OCI-LY3 (cell line): Measurements from ENCODE around the gene GRM8.

Experiments
- CTCF ChIP-seq: fragments of 200-600, 300-600 bp; sonication (generic); IDR thresholded peaks from 2 replicates; pipeline ENCODE4 v1.5.1; 2014; ENCODE audit warnings: antibody characterized with exemption, low read length, low read depth
- EZH2phosphoT487 ChIP-seq: fragments of 200-600 bp; shearing (Covaris generic); IDR thresholded peaks from 2 replicates; pipeline ENCODE4 v1.6.1; 2018; ENCODE audit warnings: antibody characterized with exemption, mixed run types, low read depth

DNA sequence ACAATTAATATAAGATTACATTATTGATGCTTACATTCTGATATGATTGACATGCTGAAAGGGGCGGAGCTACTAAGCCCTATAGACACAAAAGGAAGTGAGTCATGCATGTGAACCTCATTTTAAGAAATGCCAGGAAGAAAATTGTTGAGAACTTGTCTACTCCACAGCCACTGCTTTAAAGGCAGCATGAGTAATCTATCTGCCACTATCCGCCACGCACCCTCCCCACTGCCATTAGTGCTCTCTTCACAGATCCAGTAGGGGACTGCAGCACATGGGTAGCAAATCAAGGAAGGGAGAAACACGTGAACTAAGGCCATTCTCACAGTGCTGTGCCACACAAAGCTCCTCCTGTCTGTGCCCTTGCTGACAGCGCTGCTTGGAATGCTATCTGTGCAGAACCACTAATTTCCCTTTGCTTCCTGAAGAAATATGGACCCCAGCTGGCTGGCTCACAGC is 524.8 kb downstream of the GRM8 start:
- TF ChIP-seq CTCF, result no peak
- TF ChIP-seq EZH2phosphoT487, result no peak
